GM18502 (cell line): ENCODE data around the gene SLC34A1.
"Not testable (repeated sequence)": the region's sequence is repeated elsewhere in the genome, so short reads cannot be mapped to it uniquely, and the experiment has no call there.

Experiments used
- ATAC-seq: cut with Tn5 transposase; IDR thresholded peaks from one replicate; pipeline ENCODE4 v1.9.1; 2021; ENCODE audit warnings: mild to moderate bottlenecking; ENCODE audit not compliant: unreplicated experiment, poor library complexity

SLC34A1 gene

GRCh38 chr5:177367981-177368868 is 16.0 kb upstream of the SLC34A1 start:
- ATAC-seq = no peak

- no peak for ATAC-seq
Measured at GRCh38 chr5:177368869-177369644, 15.2 kb upstream of the SLC34A1 start.

GRCh38 chr5:177369645-177370440 is 14.4 kb upstream of the SLC34A1 start:
- no peak for ATAC-seq

GRCh38 chr5:177370488-177371119 is 13.6 kb upstream of the SLC34A1 start:
- ATAC-seq = peak; percentile 69

GRCh38 chr5:177371120-177372033 is 12.9 kb upstream of the SLC34A1 start:
- no peak for ATAC-seq

GRCh38 chr5:177372034-177372896 is 12.0 kb upstream of the SLC34A1 start:
- ATAC-seq = no peak

- no peak for ATAC-seq
Measured at GRCh38 chr5:177372910-177373309, 11.3 kb upstream of the SLC34A1 start.

- no peak for ATAC-seq
Measured at GRCh38 chr5:177373806-177374205, 10.4 kb upstream of the SLC34A1 start.

GRCh38 chr5:177374211-177374610 is 10.0 kb upstream of the SLC34A1 start:
- ATAC-seq = no peak

GRCh38 chr5:177375516-177375915 is 8.7 kb upstream of the SLC34A1 start:
- not testable (repeated sequence) for ATAC-seq

GRCh38 chr5:177376107-177376506 is 8.1 kb upstream of the SLC34A1 start:
- no peak for ATAC-seq

GRCh38 chr5:177377851-177378776 is 6.1 kb upstream of the SLC34A1 start:
- ATAC-seq = no peak

GRCh38 chr5:177378884-177379883 is 5.0 kb upstream of the SLC34A1 start:
- ATAC-seq = no peak

GRCh38 chr5:177380805-177381126 is 3.5 kb upstream of the SLC34A1 start:
- no peak for ATAC-seq

- no peak for ATAC-seq
Measured at GRCh38 chr5:177382423-177383029, 1.7 kb upstream of the SLC34A1 start.

- ATAC-seq = no peak
Measured at GRCh38 chr5:177383181-177383580, 1.1 kb upstream of the SLC34A1 start.
